ENCODE data around the gene TRAF3.

TRAF3 gene

DNA sequence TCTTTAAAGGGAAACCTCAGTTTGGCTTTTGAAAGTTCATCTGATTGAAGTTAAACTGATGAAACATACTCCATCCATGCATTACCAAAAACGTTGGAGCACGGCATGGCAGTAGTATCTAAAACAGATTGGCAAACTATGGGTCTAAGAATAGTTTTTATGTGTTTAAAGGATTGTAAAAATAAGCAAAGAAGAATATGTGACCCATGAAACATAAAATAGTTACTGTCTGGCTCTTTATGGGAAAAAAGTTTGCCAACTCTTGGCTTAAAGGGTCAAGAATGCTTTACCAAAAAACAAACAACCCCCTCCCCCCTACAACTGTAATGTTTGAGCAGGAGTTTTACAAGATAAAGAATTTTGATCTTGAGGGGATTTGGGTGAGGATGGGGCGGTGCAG is 32.6 kb downstream of the TRAF3 start:
- no peak for DNase-seq

DNA sequence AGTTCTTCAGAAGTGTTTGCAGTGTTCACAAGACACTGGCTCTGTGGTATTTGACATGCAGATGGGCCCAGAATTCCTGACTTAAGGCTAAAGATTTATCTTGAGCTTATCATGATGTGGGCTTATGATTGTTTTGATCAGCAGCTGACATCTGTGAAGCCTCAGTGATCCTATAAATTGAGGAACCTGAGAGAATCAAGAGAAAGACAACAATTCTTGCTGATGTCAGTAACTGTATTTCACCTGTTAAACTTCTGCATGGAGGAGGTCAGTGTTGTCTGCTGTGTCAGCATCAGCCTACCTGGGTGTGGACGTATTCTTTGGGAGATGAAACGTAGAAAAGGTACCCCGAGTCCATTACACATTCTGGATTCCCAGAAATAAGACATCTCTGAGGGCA is 33.3 kb downstream of the TRAF3 start:
- no peak for DNase-seq

- no peak for DNase-seq
Observed at GRCh38 chr14:102811254-102811963, 34.2 kb downstream of the TRAF3 start.

- no peak for DNase-seq
Observed at GRCh38 chr14:102811971-102812370, 34.7 kb downstream of the TRAF3 start.

DNA sequence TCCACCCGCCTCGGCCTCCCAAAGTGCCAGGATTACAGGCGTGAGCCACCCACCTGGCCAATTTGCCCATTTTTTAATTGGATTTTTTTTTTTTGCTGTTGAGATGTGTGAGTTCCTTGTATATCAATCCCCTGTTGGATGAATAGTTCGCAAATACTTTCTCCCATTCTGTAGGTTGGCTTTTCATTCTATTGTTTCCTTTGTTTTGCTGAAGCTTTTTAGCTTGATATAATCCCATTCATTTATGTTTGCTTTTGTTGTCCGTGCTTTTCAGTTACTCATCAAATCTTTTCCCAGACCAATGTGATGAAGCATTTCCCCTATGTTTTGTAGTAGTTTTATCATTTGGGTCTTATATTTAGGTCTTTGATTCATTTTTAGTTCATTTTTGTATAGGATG is 36.4 kb downstream of the TRAF3 start:
- DNase-seq, result no peak

GRCh38 chr14:102817318-102817717 is 40.1 kb downstream of the TRAF3 start:
- no peak for DNase-seq

- no peak for DNase-seq
Observed at GRCh38 chr14:102817942-102818940, 41.0 kb downstream of the TRAF3 start.

- no peak for DNase-seq
Observed at GRCh38 chr14:102819176-102819628, 42.0 kb downstream of the TRAF3 start.

GRCh38 chr14:102819747-102820330 is 42.6 kb downstream of the TRAF3 start:
- DNase-seq, result no peak

- no peak for DNase-seq
Observed at GRCh38 chr14:102821252-102821651, 44.0 kb downstream of the TRAF3 start.

DNA sequence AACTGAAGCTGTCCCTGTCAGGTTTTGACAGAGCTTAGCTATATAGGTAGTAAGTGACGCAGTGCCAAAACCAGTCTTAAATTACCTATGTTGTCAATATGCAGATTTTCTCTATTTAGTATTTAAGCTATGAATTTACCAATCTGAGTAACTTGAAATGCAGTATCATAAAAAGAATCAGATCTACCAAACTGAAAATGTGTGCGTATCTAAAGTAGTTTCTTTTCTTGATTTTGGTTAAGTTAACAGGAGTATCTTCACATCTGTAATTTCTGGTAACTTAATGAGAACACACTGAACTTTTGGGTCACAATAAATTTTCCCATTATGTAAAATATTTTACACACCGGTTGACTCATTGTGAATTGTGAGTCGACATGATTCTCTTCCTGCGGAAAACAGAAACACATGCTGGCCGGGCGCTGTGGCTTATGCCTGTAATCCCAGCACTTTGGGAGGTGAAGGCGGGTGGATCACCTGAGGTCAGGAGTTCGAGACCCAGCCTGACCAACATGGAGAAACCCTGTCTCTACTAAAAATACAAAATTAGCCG is 45.1 kb downstream of the TRAF3 start:
- DNase-seq, result no peak

- DNase-seq, result peak; percentile 62
Observed at GRCh38 chr14:102822887-102823286, 45.6 kb downstream of the TRAF3 start.

DNA sequence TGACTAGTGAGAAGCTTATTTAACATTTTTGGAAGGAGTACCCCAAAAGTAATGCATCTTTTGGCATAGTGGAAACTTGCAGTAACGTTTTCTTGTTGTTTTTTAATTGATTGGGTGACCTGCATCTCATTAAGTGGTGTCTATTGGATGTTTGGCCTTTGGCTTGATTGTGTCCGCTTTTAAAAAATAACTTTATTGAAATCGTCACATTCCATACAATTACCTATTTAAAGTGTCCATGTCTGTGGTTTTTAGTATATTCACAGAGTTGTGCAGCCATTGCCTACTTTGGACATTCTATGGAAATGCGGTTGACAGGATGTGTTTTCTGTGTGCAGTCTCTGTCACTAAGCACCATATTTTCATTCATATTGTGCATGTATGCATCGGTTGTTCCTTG is 46.3 kb downstream of the TRAF3 start:
- DNase-seq, result no peak

DNA sequence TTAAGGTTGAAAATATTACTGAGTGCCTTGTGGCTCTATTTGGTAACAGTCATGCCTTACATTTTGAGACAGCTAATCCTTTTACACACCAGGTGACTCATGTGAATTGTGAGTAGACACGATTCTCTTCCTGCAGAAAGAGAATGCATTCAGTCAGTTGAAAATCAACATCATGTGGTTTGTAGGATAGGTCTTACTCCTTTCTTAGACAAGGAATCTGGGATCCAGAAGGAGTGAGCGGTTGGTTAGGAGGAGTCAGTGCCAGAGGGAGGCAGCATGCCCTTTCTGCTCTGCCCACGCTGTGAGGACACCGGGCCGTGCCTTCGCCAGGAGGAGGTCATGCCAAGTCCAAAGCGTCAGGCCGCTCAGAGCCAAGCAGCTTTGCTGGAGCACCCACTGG is 47.6 kb downstream of the TRAF3 start:
- DNase-seq, result no peak

DNA sequence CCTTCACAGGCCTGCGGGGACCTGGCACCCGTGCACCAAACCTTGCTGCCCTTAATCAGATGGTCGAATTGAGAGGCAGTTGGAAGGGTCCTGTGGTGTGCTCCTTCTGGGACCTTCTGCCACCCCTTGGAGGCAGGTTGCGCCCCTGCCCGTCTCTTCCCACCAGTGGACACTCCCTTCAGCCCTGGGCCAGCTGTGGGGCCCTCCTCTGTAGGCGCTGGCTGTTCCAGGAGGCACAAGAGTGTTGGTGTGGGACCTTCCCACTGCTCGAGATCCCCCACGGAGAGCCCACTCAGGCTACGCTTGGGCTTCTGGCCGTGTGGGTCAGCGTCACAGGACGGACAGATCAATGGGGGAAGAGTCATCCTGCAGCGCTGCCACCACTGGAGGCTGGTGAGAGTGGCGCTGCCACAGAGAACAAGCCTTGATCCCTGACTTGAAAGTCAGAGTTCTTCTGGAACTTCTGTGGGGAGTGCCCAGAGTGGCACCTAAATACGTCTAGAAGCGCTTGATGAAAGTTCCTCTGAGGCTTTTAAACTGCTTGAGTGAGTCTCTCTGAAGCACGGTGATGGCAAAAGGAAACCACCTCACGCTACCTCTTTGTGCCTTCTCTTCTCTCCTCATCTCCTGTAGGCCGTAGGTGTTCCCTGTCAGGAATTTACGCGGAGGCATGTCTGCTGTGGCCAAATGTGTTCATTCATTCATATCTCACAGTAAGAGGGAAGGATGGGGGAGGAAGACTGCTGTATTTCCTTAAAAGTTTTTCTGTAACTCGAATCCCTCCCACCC is 48.3 kb downstream of the TRAF3 start:
- no peak for DNase-seq

- no peak for DNase-seq
Observed at GRCh38 chr14:102826161-102826560, 48.9 kb downstream of the TRAF3 start.

- no peak for DNase-seq
Observed at GRCh38 chr14:102826751-102827675, 49.8 kb downstream of the TRAF3 start.

DNA sequence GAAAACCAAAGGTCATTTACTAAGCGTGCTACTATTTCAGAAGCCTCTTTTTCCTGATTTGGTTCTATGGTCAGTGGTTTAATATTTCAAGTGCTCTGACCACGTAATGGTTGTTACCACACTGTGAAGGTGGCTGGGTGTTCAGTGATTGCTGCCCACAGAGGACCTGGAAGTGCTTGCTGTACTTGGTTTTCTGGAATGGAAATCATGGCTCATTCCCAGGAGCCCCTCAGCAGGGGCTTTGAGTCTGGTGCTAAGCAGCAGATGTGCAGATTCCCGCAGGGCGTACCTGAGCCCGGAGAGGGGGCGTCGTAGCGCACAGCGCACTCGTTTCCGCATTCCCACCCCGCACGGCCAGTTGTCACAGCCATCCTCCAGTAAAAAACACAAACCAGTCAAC is 50.5 kb downstream of the TRAF3 start:
- DNase-seq, result no peak

DNA sequence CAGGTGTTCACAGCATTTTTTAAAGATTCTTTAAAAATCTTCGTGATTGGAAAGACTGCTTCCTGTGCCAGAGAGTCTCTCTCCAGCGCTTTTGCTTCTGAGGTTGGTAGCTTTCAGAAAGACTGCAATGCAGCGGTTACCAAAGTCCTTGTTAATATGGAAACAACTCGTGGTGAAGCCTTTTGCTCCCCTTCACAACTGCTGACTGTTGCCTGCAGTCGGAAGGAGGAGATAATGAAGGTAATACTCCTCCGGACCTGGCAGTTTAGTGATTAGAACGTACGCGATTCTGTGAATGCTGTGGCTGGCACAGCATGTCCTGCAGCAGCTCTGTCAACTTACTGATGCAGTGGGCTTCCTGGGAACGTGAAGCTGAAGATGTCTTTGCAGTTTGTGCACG is 50.9 kb downstream of the TRAF3 start:
- no peak for DNase-seq

- DNase-seq, result no peak
Observed at GRCh38 chr14:102829016-102829548, 51.8 kb downstream of the TRAF3 start.

DNA sequence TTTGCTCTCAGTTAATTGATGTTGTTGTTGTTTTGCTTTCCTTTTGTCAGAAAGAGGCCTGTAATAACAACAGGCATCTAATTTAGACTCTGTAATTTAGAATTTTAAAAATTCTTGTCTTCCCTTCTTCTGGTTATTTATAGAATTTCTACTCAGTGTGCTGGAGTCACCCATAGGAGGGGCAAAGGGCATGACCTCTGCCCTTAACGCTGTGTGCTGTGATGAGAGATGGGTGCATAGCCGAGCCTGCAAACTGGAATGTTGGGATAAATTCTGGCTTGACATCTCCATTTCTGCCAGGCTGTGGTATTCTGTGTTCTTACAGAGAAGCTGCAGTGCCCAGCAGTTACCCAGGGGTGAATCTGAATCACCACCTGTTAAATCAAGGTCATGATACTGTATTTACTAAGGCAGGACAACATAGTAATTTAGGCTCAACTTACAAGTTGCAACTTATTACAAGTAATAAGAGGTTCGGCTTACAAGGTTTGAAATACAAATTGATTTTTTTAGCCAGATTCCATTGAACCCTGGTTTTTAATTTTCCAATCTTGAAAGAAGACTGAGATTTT is 53.3 kb downstream of the TRAF3 start:
- no peak for DNase-seq
